K562 (cell line): ENCODE results near the gene BTBD18. TPM values are rescaled to one million over a fixed set of nuclear protein-coding genes. Genes with fewer than 3 reads are reported as not detected.

Source experiments
- ATAC-seq: fragments of 200-7000 bp; cut with Tn5 transposase; 3 replicates; pipeline ENCODE4 v1.9.1; 2020; ENCODE audit warnings: moderate library complexity
- BruUV-seq: library from RNA; stranded (reverse); fragments of 400-500 nt; replicated peaks from 2 replicates; lab custom pipeline; 2021; lab: Mats Ljungman, UMichigan
- CTCF ChIA-PET: fragments of 300-600 bp; formaldehyde crosslinking; extraction: SDS; loops from one replicate; lab custom pipeline; 2021; ENCODE audit warnings: low intra/inter-chr PET ratio; lab: Yijun Ruan, JAX
- POLR2A ChIA-PET: fragments of 300-600, 350-650 bp; sonication (Branson Sonifier 250); formaldehyde crosslinking; extraction: SDS; loops from one replicate; lab custom pipeline; 2021; ENCODE audit warnings: antibody characterized with exemption, inconsistent platforms; lab: Yijun Ruan, JAX
- DNase-seq, 4 experiments: peaks; one replicate each; pipeline versions ENCODE4 v3.0.0 to v3.0.0-alpha.2; 2011 to 2018; ENCODE audit warnings: low spot score in 3 of 4, mixed read lengths in 3 of 4; ENCODE audit errors: extremely low read depth in 1 of 4
- FAIRE-seq: peaks from 2 replicates; lab custom pipeline; 2011; peaks lifted over from hg19 to GRCh38; lab: Jason Lieb, UNC
- H2AFZ ChIP-seq: 2 replicates; pipeline ENCODE4 v1.6.0; 2011; ENCODE audit warnings: low read depth, low read length, control low read depth, inconsistent platforms
- H3K27ac ChIP-seq: fragments of 200-600 bp; 3 replicates; pipeline ENCODE4 v1.8.0; 2011; ENCODE audit warnings: low read depth, mild to moderate bottlenecking, control low read depth, inconsistent platforms, low read length, moderate library complexity, mixed read lengths; ENCODE audit errors: extremely low read depth
- H3K27me3 ChIP-seq, 2 experiments: fragments of 300-600 bp in 1 of 2; 2 replicates in 1 of 2; 3 replicates in 1 of 2; pipeline versions ENCODE4 v1.6.0 to v1.8.0; 2011; ENCODE audit warnings: inconsistent platforms in 2 of 2, low read length in 2 of 2, mild to moderate bottlenecking in 1 of 2, mixed read lengths in 1 of 2, moderate library complexity in 1 of 2; ENCODE audit not compliant: control insufficient read depth in 2 of 2, insufficient read depth in 2 of 2
- H3K36me3 ChIP-seq: fragments of 300-600 bp; 3 replicates; pipeline ENCODE4 v1.8.0; 2011; ENCODE audit warnings: mild to moderate bottlenecking, low read length, inconsistent platforms; ENCODE audit not compliant: control insufficient read depth, insufficient read depth
- H3K4me1 ChIP-seq, 2 experiments: fragments of 200-600 bp in 1 of 2; replicated peaks in 1 of 2; 2 replicates in 1 of 2; 3 replicates in 1 of 2; pipeline versions ENCODE4 v1.5.1 to v1.8.0; 2011; ENCODE audit warnings: inconsistent platforms in 2 of 2, low read length in 2 of 2, mild to moderate bottlenecking in 1 of 2, mixed read lengths in 1 of 2, moderate library complexity in 1 of 2; ENCODE audit not compliant: control insufficient read depth in 2 of 2, insufficient read depth in 2 of 2
- H3K4me2 ChIP-seq: 2 replicates; pipeline ENCODE4 v1.6.1; 2011; ENCODE audit warnings: low read length, control low read depth, inconsistent platforms, mixed read lengths; ENCODE audit not compliant: insufficient read depth
- H3K4me3 ChIP-seq: fragments of 200-600 bp; sonication (generic), shearing (Covaris generic); 2 replicates; pipeline ENCODE4 v1.5.1; 2016; ENCODE audit warnings: control low read depth, inconsistent platforms
- H3K79me2 ChIP-seq: fragments of 200-600 bp; 3 replicates; pipeline ENCODE4 v1.8.0; 2011; ENCODE audit warnings: low read length, inconsistent platforms; ENCODE audit not compliant: control insufficient read depth, insufficient read depth
- H3K9ac ChIP-seq, 2 experiments: 2 replicates each; pipeline versions ENCODE4 v1.6.0 to v1.6.1; 2011; ENCODE audit warnings: low read depth in 2 of 2, low read length in 2 of 2, control low read depth in 1 of 2, inconsistent platforms in 1 of 2, mild to moderate bottlenecking in 1 of 2, mixed read lengths in 1 of 2; ENCODE audit not compliant: insufficient read depth in 1 of 2
- H3K9me1 ChIP-seq: one replicate; pipeline ENCODE4 v1.6.0; 2011; ENCODE audit warnings: inconsistent platforms, mild to moderate bottlenecking, low read length, moderate library complexity; ENCODE audit not compliant: control insufficient read depth, insufficient read depth
- H3K9me3 ChIP-seq: replicated peaks from 2 replicates; pipeline ENCODE4 v1.5.1; 2011; ENCODE audit warnings: low read depth, low read length, inconsistent platforms; ENCODE audit not compliant: control insufficient read depth, insufficient read depth
- H4K20me1 ChIP-seq: replicated peaks from 2 replicates; pipeline ENCODE4 v1.6.1; 2011; ENCODE audit warnings: low read length, inconsistent platforms, mixed read lengths; ENCODE audit not compliant: control insufficient read depth, insufficient read depth
- FOXA3 ChIP-seq, 2 experiments: fragments of 450-650 bp in 1 of 2; sonication (generic) in 1 of 2; formaldehyde crosslinking; IDR thresholded peaks in 1 of 2; conservative IDR thresholded peaks in 1 of 2; 2 replicates each; pipeline versions ENCODE4 v1.4.0 to v1.8.0; 2020 to 2022; ENCODE audit warnings: mild to moderate bottlenecking in 2 of 2, missing genetic modification reagents in 1 of 2
- LARP7 ChIP-seq: fragments of 450-650 bp; IDR thresholded peaks from 2 replicates; pipeline ENCODE4 v1.6.1; 2016
- MAX ChIP-seq: sonication (generic); formaldehyde crosslinking; IDR thresholded peaks from 2 replicates; pipeline ENCODE4 v1.9.0; 2022; ENCODE audit warnings: mild to moderate bottlenecking, missing genetic modification reagents
- MTA3 ChIP-seq: fragments of 450-650 bp; formaldehyde crosslinking; IDR thresholded peaks from 2 replicates; pipeline ENCODE4 v1.6.1; 2017; ENCODE audit warnings: mild to moderate bottlenecking, borderline replicate concordance
- PHF8 ChIP-seq: fragments of 200-600 bp; sonication (generic); IDR thresholded peaks from 2 replicates; pipeline ENCODE4 v1.6.1; 2012; ENCODE audit warnings: mixed run types, mild to moderate bottlenecking, inconsistent platforms, low read length, moderate library complexity, borderline replicate concordance
- POLR2A ChIP-seq: fragments of 450-650 bp; conservative IDR thresholded peaks from 2 replicates; pipeline ENCODE4 v1.6.1; 2016
- PTBP1 ChIP-seq: fragments of 200-400 bp; formaldehyde crosslinking; IDR thresholded peaks from 2 replicates; pipeline ENCODE4 v1.6.1; 2017; ENCODE audit warnings: low read depth, low read length
- SFPQ ChIP-seq: fragments of 200-400 bp; formaldehyde crosslinking; IDR thresholded peaks from 2 replicates; pipeline ENCODE4 v1.6.1; 2017; ENCODE audit warnings: mild to moderate bottlenecking, low read depth, low read length, moderate library complexity
- SMARCE1 ChIP-seq: fragments of 450-650 bp; IDR thresholded peaks from 2 replicates; pipeline ENCODE4 v1.7.1; 2016; ENCODE audit warnings: mild to moderate bottlenecking
- TBP ChIP-seq: optimal IDR thresholded peaks from 2 replicates; pipeline ENCODE3; 2011; ENCODE audit warnings: low read depth, low read length, improper control_type of control experiment
- ZBTB5 ChIP-seq: fragments of 450-650 bp; IDR thresholded peaks from 2 replicates; pipeline ENCODE4 v1.6.1; 2017; ENCODE audit warnings: antibody characterized with exemption
- ZMIZ1 ChIP-seq, 2 experiments: fragments of 150-350 bp in 1 of 2; IDR thresholded peaks; 2 replicates each; pipeline ENCODE4 v1.6.1; 2012 to 2016; ENCODE audit warnings: low read depth in 2 of 2, low read length in 2 of 2, mild to moderate bottlenecking in 1 of 2, moderate library complexity in 1 of 2
- ZNF197 ChIP-seq: fragments of 200-800 bp; sonication (Bioruptor generic); IDR thresholded peaks from 2 replicates; pipeline ENCODE4 v1.6.1; 2016; ENCODE audit warnings: low read depth, missing genetic modification characterization, missing compliant biosample characterization
- ZNF23 ChIP-seq: fragments of 250-450 bp; sonication (Bioruptor Pico); IDR thresholded peaks from 2 replicates; pipeline ENCODE4 v1.4.0; 2020; ENCODE audit warnings: mild to moderate bottlenecking
- ZNF253 ChIP-seq: fragments of 250-450 bp; sonication (Bioruptor Pico); conservative IDR thresholded peaks from 2 replicates; pipeline ENCODE4 v1.6.1; 2021; ENCODE audit warnings: mild to moderate bottlenecking
- ZNF77 ChIP-seq: fragments of 250-450 bp; sonication (Bioruptor Pico); IDR thresholded peaks from 2 replicates; pipeline ENCODE4 v1.5.0; 2020
- WGBS: fragments of 100-300 bp; shearing (Covaris generic); methylation state at CpG from one replicate; pipeline ENCODE4 v1.1.6; 2016; ENCODE audit warnings: low coverage, mixed read lengths; ENCODE audit not compliant: insufficient coverage; ENCODE audit errors: missing lambda C conversion rate; 5-methylcytosine and 5-hydroxymethylcytosine counted together
- in situ Hi-C: fragments of 300-500 bp; cut with MboI; formaldehyde crosslinking; loops from 4 replicates; pipeline ENCODE4 v1.15.0; 2018; ENCODE audit warnings: inconsistent platforms, mixed read lengths
- intact Hi-C: fragments of 100-400 bp; cut with micrococcal nuclease; formaldehyde crosslinking; loops from 2 replicates; pipeline ENCODE4 v1.14.2; 2022
- polyA plus RNA-seq, 8 experiments: library from polyadenylated mRNA; depleted of rRNA in 4 of 8; stranded (reverse) in 5 of 8; unstranded in 3 of 8; fragments of >200 nt; fragmentation: Nextera tagmentation in 2 of 8; fragmentation: Illumina TruSeq in 1 of 8; extraction: Ambion mirVana in 2 of 8; extraction: Trizol in 1 of 8; gene quantifications; 2 replicates each; pipeline versions ENCODE4 v1.2.1 to v1.2.3, GENCODE V29; 2011 to 2014; ENCODE audit warnings: inconsistent platforms in 1 of 8, missing spikeins in 1 of 8
- total RNA-seq, 7 experiments: library from RNA; depleted of rRNA in 6 of 7; stranded (reverse); fragments of >200 nt in 6 of 7; fragmentation: Illumina TruSeq in 2 of 7; extraction: Trizol in 2 of 7; gene quantifications; 2 replicates each; pipeline versions ENCODE4 v1.2.1 to v1.2.3, GENCODE V29; 2011 to 2021; ENCODE audit warnings: low replicate concordance in 1 of 7

BTBD18 gene
- total and polyA plus RNA-seq, 9 of the 15 experiments (the other 6 are each of a cell fraction or from before 2014, with no cell fraction given): 0.06 TPM; not detected in 8

GRCh38 chr11:57764972-57765371 lies 13.4 kb upstream of the BTBD18 start:
- Histone ChIP-seq H3K27me3 (no peaks in the 10 kb centered on the region), H3K9ac (peak overlapping the region in 1 of 2 experiments; percentile 9; a peak in 1 of 4 replicates), H3K79me2 (peaks cover 78% of the 10 kb centered on the region), H3K4me3 (peak overlapping the region; percentile 62; the same call in 1 of the 2 replicates), H3K4me1 (peaks cover 7 to 22% of the 10 kb centered on the region in 2 experiments; a peak in 4 of 5 replicates), H3K27ac (peak overlapping the region; percentile 11; the same call in 2 of the 3 replicates), H3K9me3 (no peaks in the 10 kb centered on the region), H3K4me2 (peak overlapping the region; percentile 79), H2AFZ (no peak overlapping the region), H4K20me1 (peaks cover 7% of the 10 kb centered on the region), H3K36me3 (peaks cover 9% of the 10 kb centered on the region; the same call in 2 of the 3 replicates), H3K9me1 (no peaks in the 10 kb centered on the region)
- POLR2A ChIA-PET: interaction anchor here (1.2 to 6.2 kb wide), 5 partner anchors 8 to 35 kb away, joined by 3 to 88 read pairs (median 7); partner anchors contain the start of gene SELENOH
- in situ Hi-C loops: no loop called here
- FAIRE-seq (no peak), DNase-seq (peak; percentile 42 to 62 (median 55)), ATAC-seq (peak; percentile 9; the same call in 1 of the 3 replicates)
- WGBS: 0% methylated on average over 2 of the region's 2 CpGs
- intact Hi-C loops: loop anchor here (5.0 kb wide), 1 partner anchor 32 kb away; no protein-coding TSS in a partner anchor
- CTCF ChIA-PET: no interaction called here
- BruUV-seq: no TSS peak
- TF ChIP-seq SFPQ: no peak
- no peak for TF ChIP-seq ZNF23 (CRISPR knock-in tag)
- TF ChIP-seq TBP: no peak
- no peak for TF ChIP-seq ZMIZ1 (IDR thresholded peaks at IDR 0.05; ENCODE audit: low read depth in 2 of 2, low read length in 2 of 2)
- no peak for TF ChIP-seq LARP7
- no peak for TF ChIP-seq PHF8
- no peak for TF ChIP-seq ZNF77
- no peak for TF ChIP-seq ZBTB5
- no peak for TF ChIP-seq ZNF197
- no peak for TF ChIP-seq POLR2A
- TF ChIP-seq FOXA3 (CRISPR knock-in tag; conservative IDR thresholded peaks at IDR 0.05 in 1 of 2, IDR thresholded peaks at IDR 0.05 in 1 of 2): no peak
- no peak for TF ChIP-seq ZNF253 (CRISPR knock-in tag)
- no peak for TF ChIP-seq MTA3
- no peak for TF ChIP-seq MAX (CRISPR knock-in tag)
- TF ChIP-seq PTBP1: no peak
- TF ChIP-seq SMARCE1: peak; percentile 31; the same call in 1 of the 2 replicates
